Cardiac fibroblast (primary cell): ENCODE measurements around the gene ESPN.
"Not testable (repeated sequence)": the region's sequence is repeated elsewhere in the genome, so short reads cannot be mapped to it uniquely, and the experiment has no call there.

Experiments used
- DNase-seq, 2 donors: peaks; one replicate each; pipeline versions ENCODE4 v3.0.0 to v3.0.0-alpha.2; 2010; ENCODE audit warnings: low read depth in 2 of 2
- H3K4me3 ChIP-seq, 2 donors: replicated peaks in 1 of 2; 1 replicate in 1 of 2; 2 replicates in 1 of 2; pipeline ENCODE4 v1.5.1; 2011; ENCODE audit warnings: low read depth in 2 of 2, low read length in 2 of 2, mild to moderate bottlenecking in 2 of 2, moderate library complexity in 1 of 2
- TF ChIP-seq, protein P1 (sequence below): IDR thresholded peaks from one replicate; pipeline ENCODE4 v1.5.1; 2011; ENCODE audit warnings: low read depth, mild to moderate bottlenecking, low read length, inconsistent platforms

ESPN gene

DNA sequence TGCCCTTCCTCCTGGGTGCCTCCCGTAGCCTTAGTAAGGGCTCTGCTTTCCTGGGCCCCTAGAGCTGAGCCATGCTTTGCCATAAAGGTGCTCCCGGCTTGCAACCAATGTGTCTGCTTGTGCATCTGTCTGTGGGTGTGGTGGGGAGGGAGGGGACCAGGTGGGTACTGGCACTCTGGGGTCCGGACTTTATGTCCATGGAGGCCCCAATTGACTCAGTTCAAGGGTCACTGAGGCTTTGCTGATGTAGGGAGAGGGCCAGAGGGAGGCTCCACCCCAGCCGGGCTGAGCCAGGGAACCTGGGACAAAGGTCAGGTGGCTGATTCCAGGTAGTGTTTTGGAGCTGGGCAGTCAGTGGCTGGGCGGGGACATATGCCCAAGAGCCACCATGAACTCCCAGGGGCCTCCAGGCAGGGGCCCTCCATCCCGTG lies 26.4 kb downstream of the ESPN start:
- no peak for DNase-seq
- no peak overlapping the region for H3K4me3 ChIP-seq
- TF ChIP-seq, protein P1, sequence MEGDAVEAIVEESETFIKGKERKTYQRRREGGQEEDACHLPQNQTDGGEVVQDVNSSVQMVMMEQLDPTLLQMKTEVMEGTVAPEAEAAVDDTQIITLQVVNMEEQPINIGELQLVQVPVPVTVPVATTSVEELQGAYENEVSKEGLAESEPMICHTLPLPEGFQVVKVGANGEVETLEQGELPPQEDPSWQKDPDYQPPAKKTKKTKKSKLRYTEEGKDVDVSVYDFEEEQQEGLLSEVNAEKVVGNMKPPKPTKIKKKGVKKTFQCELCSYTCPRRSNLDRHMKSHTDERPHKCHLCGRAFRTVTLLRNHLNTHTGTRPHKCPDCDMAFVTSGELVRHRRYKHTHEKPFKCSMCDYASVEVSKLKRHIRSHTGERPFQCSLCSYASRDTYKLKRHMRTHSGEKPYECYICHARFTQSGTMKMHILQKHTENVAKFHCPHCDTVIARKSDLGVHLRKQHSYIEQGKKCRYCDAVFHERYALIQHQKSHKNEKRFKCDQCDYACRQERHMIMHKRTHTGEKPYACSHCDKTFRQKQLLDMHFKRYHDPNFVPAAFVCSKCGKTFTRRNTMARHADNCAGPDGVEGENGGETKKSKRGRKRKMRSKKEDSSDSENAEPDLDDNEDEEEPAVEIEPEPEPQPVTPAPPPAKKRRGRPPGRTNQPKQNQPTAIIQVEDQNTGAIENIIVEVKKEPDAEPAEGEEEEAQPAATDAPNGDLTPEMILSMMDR = no peak

DNA sequence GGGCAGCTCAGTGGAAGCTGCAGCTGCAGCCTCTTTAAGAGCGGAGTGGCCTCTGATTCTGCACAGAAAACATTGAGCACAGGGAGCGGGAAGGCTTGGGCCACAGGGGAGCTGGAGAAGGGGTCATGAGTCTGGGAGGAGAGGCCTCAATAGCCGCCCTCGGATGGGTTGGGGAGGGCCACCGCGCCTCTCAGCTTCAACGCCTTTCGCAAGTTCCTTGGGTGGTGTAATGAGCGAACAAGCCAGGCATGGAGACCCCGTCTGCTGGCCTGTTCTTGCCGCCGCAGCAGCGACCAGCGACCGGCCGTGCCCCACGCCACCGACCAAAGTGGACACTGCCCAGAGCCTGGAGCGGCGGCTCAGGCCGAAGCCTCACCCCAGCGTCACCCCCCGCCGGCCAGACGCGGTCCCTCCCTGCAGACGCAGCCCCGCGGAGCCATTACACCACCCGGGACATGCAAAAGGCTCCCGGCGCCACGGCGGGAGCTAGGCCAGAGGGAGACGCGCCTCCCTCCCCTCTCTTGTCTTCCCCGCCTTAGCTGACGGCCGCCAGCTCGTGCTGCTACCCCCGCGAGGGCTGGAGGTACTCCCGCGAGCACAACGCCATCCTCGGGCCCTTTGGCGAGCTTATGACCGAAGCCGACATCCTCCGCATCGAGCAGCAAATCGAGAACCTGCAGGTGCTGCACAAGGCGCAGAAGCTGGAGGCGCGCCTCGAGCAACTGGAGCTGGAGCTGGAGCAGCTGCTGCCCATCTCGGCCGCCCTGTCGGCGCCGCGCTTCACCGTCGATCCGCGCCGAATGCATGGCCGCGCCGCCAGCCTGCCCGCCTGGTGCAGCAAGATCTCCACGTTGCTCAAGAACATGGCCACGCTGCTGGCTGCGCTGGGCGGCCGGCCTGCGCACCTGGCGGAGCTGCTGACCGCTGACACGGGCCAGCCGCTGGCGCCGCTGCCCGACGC lies 29.6 kb downstream of the ESPN start:
- DNase-seq = peak in 1 of 2 donors; percentile 28
- H3K4me3 ChIP-seq = not testable (repeated sequence)

DNA sequence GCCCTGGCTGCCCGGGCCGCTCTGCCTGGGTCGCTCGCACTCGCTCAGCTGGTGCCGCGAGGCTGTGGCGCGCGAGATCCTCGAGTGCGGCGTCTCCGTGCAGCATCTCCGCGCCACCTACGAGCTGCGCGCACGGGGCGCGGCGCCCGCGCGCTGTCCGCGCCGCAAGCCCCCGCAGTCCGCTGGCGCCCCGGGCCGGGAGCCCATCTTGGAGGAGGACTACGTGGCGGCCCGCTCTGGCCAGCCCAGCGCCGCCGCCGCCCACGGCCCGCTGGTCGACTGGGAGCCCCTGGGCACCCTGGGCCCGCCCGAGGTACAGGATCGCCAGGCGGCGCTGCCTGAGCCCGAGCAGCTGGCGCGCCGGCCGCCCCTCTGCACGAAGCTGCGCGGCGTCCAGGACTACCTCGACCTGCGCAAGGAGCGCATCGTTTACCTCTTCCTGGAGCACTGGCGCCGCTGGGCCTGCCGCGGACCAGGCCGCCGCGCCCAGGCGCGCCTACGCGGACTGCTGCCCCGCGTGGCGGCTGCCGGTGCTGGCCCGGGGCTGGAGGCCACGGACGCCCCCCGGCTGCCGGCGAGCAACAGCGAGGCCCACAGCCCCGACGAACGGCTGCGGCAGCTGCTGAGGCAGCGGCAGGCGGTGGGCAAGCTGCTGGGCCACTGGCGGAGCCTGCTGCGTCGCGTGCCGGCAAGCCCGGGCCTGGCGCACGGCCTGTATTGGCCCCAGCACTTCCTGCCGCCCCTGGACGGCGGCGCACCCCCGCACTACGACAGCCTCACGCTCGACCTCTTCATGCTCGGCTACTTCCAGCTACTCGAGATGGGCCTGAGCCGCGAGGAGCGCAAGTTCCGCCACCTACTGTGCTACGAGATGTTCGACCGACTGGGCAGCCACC lies 30.5 kb downstream of the ESPN start:
- no peak overlapping the region for H3K4me3 ChIP-seq
- peak in 1 of 2 donors; percentile 16 for DNase-seq
- TF ChIP-seq, protein P1 = no peak

DNA sequence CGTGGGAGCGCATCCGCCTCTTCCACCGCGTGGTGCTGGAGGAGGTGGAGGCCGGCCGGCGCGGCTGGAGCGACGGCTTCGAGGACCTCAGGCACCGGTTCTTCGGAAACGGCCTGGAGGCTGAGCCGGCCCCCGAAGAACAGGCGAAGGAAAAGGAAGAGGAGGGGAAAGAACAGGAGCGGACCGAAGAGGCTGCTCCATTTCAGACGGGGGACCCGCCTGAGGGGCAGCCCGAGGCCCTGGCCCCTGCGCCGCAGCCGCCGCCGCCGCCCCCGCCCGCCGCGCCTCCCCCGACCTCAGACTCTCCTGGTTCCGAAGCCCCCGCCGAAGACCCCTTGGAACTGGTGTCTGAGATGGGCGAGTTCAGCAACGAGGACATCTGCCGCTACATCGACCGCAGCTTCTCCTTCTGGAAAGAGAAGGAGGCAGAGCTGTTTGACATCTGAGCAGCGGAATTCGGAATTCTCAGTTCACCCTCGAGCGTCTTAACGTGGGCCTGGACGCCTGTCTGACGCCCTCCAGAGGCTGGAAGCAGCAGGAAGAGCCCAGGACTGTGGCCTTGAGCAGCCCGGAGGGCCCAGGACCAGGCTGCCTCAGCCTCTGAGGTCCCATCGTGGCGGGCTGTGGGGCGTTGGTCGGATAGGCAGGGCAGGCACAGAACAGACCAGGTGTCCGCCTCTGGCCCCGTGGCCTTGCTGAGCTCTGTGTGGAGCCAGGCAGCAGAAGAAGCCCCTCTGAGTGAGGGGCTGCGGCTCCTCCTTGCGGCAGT lies 31.4 kb downstream of the ESPN start:
- not testable (repeated sequence) for H3K4me3 ChIP-seq, DNase-seq

DNA sequence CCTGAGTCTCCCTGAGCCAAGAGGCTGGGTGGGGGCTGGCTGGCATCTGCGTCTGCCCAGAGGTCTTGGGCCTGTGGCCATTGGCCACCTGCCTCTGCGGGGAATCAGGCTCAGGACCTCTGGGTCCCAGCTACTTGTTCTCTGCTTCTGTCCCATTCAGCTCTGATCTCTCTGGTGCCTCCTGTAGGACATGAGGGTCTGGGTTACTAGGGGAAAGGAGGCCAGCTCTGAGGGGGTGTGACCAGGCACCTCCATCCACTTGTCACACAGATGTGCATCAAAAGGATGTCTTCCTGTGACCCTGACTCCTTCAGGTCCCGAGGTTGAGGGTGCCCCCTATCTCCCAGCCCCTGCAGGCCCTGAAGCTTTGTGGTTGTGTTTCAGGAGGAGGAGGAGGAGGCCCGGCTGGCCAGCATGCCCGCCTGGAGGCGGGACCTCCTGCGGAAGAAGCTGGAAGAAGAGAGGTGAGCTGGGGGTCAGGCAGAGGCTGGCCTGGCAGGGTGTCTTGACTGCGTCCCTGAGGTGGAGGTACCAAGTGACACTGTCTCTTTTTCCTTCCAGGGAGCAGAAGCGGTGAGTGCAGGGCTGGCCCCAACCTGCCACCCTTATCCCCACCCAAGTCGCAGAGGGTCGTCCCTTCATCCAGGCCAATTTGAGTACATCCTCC lies 32.4 kb downstream of the ESPN start:
- H3K4me3 ChIP-seq = no peak overlapping the region
- no peak for DNase-seq
- TF ChIP-seq, protein P1 = no peak

DNA sequence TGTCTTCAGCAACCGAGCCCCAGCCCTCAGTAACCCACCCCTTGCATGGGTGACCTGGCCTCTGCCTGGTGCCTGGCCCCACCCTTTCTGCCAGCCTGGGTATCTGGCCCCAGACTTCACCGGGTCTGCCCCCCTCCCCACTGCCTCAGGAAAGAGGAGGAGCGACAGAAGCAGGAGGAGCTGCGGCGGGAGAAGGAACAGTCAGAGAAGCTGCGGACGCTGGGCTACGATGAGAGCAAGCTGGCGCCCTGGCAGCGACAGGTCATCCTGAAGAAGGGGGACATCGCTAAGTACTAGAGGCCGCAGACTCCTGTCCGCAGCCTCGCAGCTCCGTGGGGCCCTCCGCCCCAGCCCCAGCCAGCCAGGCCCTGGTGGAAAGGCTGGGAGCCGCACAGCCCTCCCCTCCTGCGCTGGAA lies 35.3 kb downstream of the ESPN start:
- TF ChIP-seq, protein P1 = no peak
- DNase-seq = no peak
- H3K4me3 ChIP-seq = no peak overlapping the region
